SU-DHL-6 (cell line): Measurements from ENCODE around the gene TTR.

Source experiments
- H2AFZ ChIP-seq: fragments of 200-600 bp; sonication (generic); 2 replicates; pipeline ENCODE4 v1.6.1; 2014; ENCODE audit warnings: low read depth, mild to moderate bottlenecking, moderate library complexity, mixed read lengths, antibody characterized with exemption, low read length; ENCODE audit not compliant: severe bottlenecking
- H3F3A ChIP-seq: fragments of 200-600 bp; shearing (Covaris generic); 2 replicates; pipeline ENCODE4 v1.6.0; 2016; ENCODE audit warnings: antibody characterized with exemption, mild to moderate bottlenecking; ENCODE audit not compliant: insufficient read depth
- H3K27ac ChIP-seq: fragments of 200-600 bp; sonication (generic); 2 replicates; pipeline ENCODE4 v1.5.1; 2016; ENCODE audit warnings: low read depth, mild to moderate bottlenecking, low read length, moderate library complexity, mixed read lengths
- H3K27me3 ChIP-seq: fragments of 200-600 bp; sonication (generic), shearing (Covaris generic); 2 replicates; pipeline ENCODE4 v1.6.0; 2014; ENCODE audit warnings: mild to moderate bottlenecking, low read length
- H3K36me3 ChIP-seq: fragments of 200-600 bp; sonication (generic); 2 replicates; pipeline ENCODE4 v1.6.1; 2014; ENCODE audit warnings: mild to moderate bottlenecking, low read length, mixed read lengths
- H3K4me2 ChIP-seq: fragments of 300-600, 200-600 bp; shearing (Covaris generic), sonication (generic); 2 replicates; pipeline ENCODE4 v1.6.0; 2014; ENCODE audit warnings: low read length, low read depth, mild to moderate bottlenecking; ENCODE audit not compliant: poor library complexity, severe bottlenecking
- H3K4me3 ChIP-seq: fragments of 200-600 bp; sonication (generic); 2 replicates; pipeline ENCODE4 v1.5.1; 2014; ENCODE audit warnings: antibody characterized with exemption, low read length, mild to moderate bottlenecking, mixed read lengths; ENCODE audit not compliant: insufficient read depth, poor library complexity, severe bottlenecking
- H3K79me2 ChIP-seq: fragments of 200-600 bp; sonication (generic); 2 replicates; pipeline ENCODE4 v1.6.1; 2014; ENCODE audit warnings: mild to moderate bottlenecking, low read length, moderate library complexity; ENCODE audit not compliant: insufficient read depth
- H3K9ac ChIP-seq: fragments of 200-600 bp; sonication (generic); 2 replicates; pipeline ENCODE4 v1.7.0; 2014; ENCODE audit warnings: mild to moderate bottlenecking, low read length
- H3K9me2 ChIP-seq: fragments of 200-600 bp; sonication (generic); replicated peaks from 2 replicates; pipeline ENCODE4 v1.6.1; 2014; ENCODE audit warnings: low read length; ENCODE audit not compliant: insufficient read depth
- H3K9me3 ChIP-seq: fragments of 200-600 bp; sonication (generic); 2 replicates; pipeline ENCODE4 v1.6.1; 2014; ENCODE audit warnings: low read length, mixed read lengths; ENCODE audit not compliant: insufficient read depth
- H4K20me1 ChIP-seq: fragments of 200-600 bp; sonication (generic); 2 replicates; pipeline ENCODE4 v1.6.1; 2014; ENCODE audit warnings: low read depth, mild to moderate bottlenecking, antibody characterized with exemption, low read length, moderate library complexity, mixed read lengths
- CTCF ChIP-seq: fragments of 200-600 bp; sonication (generic); IDR thresholded peaks from one replicate; pipeline ENCODE4 v1.5.1; 2017; ENCODE audit warnings: antibody characterized with exemption, mild to moderate bottlenecking, low read length, moderate library complexity; ENCODE audit not compliant: insufficient read depth, poor library complexity, severe bottlenecking
- EZH2phosphoT487 ChIP-seq: fragments of 200-600 bp; sonication (generic), shearing (Covaris generic); conservative IDR thresholded peaks from 2 replicates; pipeline ENCODE4 v1.6.1; 2018; ENCODE audit warnings: mild to moderate bottlenecking, antibody characterized with exemption, low read length, moderate library complexity, mixed read lengths

The TTR gene

GRCh38 chr18:31598021-31598805 is 6.5 kb downstream of the TTR start:
- H3K9ac ChIP-seq, result no peak overlapping the region
- no peaks in the 10 kb centered on the region for H3K9me2 ChIP-seq
- no peaks in the 10 kb centered on the region for H3K79me2 ChIP-seq
- H2AFZ ChIP-seq, result no peak overlapping the region
- no peak overlapping the region for H3K4me3 ChIP-seq
- H4K20me1 ChIP-seq, result no peaks in the 10 kb centered on the region
- TF ChIP-seq CTCF, result no peak
- no peak for TF ChIP-seq EZH2phosphoT487
- no peaks in the 10 kb centered on the region for H3K27me3 ChIP-seq
- H3K36me3 ChIP-seq, result no peaks in the 10 kb centered on the region
- H3K4me2 ChIP-seq, result no peak overlapping the region
- no peak overlapping the region for H3K27ac ChIP-seq
- no peaks in the 10 kb centered on the region for H3K9me3 ChIP-seq
- H3F3A ChIP-seq, result no peaks in the 10 kb centered on the region

DNA sequence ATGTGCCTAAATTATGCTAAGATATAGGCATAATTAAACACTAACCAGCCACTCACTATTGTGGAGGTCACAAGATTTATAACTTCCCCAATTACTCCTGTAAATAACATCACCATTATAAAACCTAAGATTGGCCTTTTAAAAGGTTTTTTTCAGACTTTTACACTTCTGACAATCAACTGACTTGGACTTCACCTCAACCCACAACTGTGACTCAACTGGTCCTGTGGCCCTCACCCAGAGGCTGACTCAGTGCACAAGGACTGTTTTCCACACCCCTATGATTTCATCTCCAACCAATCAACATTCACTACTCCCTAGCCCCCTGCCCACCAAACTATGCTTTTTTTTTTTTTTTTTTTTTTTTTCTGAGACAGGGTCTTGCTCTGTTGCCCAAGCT is 11.6 kb downstream of the TTR start:
- H3K36me3 ChIP-seq, result no peaks in the 10 kb centered on the region
- H3K79me2 ChIP-seq, result no peaks in the 10 kb centered on the region
- no peak overlapping the region for H3K9ac ChIP-seq
- H3K9me2 ChIP-seq, result no peaks in the 10 kb centered on the region
- no peak overlapping the region for H3K4me3 ChIP-seq
- TF ChIP-seq EZH2phosphoT487, result no peak
- TF ChIP-seq CTCF, result no peak
- no peaks in the 10 kb centered on the region for H4K20me1 ChIP-seq
- H3F3A ChIP-seq, result no peaks in the 10 kb centered on the region
- no peak overlapping the region for H3K4me2 ChIP-seq
- H3K9me3 ChIP-seq, result no peaks in the 10 kb centered on the region
- no peaks in the 10 kb centered on the region for H3K27me3 ChIP-seq
- no peak overlapping the region for H3K27ac ChIP-seq
- H2AFZ ChIP-seq, result no peak overlapping the region

GRCh38 chr18:31606265-31606664 is 14.6 kb downstream of the TTR start:
- no peaks in the 10 kb centered on the region for H3K27me3 ChIP-seq
- no peaks in the 10 kb centered on the region for H3K9me2 ChIP-seq
- no peak overlapping the region for H3K27ac ChIP-seq
- H3K79me2 ChIP-seq, result no peaks in the 10 kb centered on the region
- no peak overlapping the region for H3K4me3 ChIP-seq
- H3K9ac ChIP-seq, result no peak overlapping the region
- H3K36me3 ChIP-seq, result no peaks in the 10 kb centered on the region
- no peaks in the 10 kb centered on the region for H4K20me1 ChIP-seq
- H3K4me2 ChIP-seq, result no peak overlapping the region
- no peaks in the 10 kb centered on the region for H3K9me3 ChIP-seq
- TF ChIP-seq EZH2phosphoT487 (no peak), CTCF (no peak)
- H3F3A ChIP-seq, result no peaks in the 10 kb centered on the region
- H2AFZ ChIP-seq, result no peak overlapping the region
